Ishikawa (cell line): ENCODE results near the gene NAV2.

Experiments used
- CEBPB ChIP-seq: IDR thresholded peaks from 2 replicates; pipeline ENCODE4 v1.6.1; 2012
- EGR1 ChIP-seq: IDR thresholded peaks from 2 replicates; pipeline ENCODE4 v1.6.1; 2012
- EP300 ChIP-seq: IDR thresholded peaks from 2 replicates; pipeline ENCODE4 v1.6.1; 2012; ENCODE audit warnings: borderline replicate concordance
- FOXM1 ChIP-seq: IDR thresholded peaks from 2 replicates; pipeline ENCODE4 v1.6.1; 2012; ENCODE audit warnings: low read depth, borderline replicate concordance
- NFIC ChIP-seq: IDR thresholded peaks from 2 replicates; pipeline ENCODE4 v1.6.1; 2012
- RAD21 ChIP-seq: IDR thresholded peaks from 2 replicates; pipeline ENCODE4 v1.6.1; 2012; ENCODE audit warnings: low read depth
- TAF1 ChIP-seq: IDR thresholded peaks from 2 replicates; pipeline ENCODE4 v1.6.1; 2012; ENCODE audit warnings: low read depth, mild to moderate bottlenecking
- TCF12 ChIP-seq: IDR thresholded peaks from 2 replicates; pipeline ENCODE4 v1.6.1; 2012; ENCODE audit warnings: low read depth
- TEAD4 ChIP-seq: IDR thresholded peaks from 2 replicates; pipeline ENCODE4 v1.6.1; 2012
- YY1 ChIP-seq: IDR thresholded peaks from 2 replicates; pipeline ENCODE4 v1.6.1; 2012; ENCODE audit warnings: low read depth
- TF ChIP-seq, protein P1 (sequence below): IDR thresholded peaks from 2 replicates; pipeline ENCODE4 v1.6.1; 2012
- TF ChIP-seq, protein P2 (sequence below): IDR thresholded peaks from 2 replicates; pipeline ENCODE4 v1.6.1; 2012; ENCODE audit warnings: low read depth, mild to moderate bottlenecking
- TF ChIP-seq, protein P3 (sequence below): IDR thresholded peaks from 2 replicates; pipeline ENCODE4 v1.6.1; 2012

DNA sequence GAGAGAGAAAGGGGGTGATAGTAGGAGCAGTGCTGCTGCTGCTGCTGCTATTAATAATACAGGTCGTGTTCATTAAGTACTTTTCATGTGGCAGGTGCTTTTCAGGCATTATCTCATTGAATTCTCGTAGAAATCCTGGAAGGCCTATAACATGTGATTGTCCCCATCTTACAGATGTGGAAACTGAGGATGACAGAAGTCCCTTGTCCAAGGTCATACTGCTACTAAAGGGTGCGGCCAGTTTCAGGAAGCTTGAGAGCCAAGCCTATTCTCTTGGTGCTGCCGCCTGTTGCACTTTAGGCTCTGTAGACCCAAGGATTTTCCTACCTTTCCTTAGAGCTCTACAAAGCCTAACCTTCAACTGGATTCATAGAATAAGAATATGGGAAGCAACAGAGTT is 254.3 kb downstream of the NAV2 start:
- TF ChIP-seq EGR1 (no peak), EP300 (no peak), RAD21 (no peak), TAF1 (no peak), CEBPB (no peak), NFIC (no peak), FOXM1 (no peak), TEAD4 (no peak), TCF12 (no peak), YY1 (no peak)
- TF ChIP-seq, protein P1, sequence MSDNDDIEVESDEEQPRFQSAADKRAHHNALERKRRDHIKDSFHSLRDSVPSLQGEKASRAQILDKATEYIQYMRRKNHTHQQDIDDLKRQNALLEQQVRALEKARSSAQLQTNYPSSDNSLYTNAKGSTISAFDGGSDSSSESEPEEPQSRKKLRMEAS = no peak
- TF ChIP-seq, protein P2, sequence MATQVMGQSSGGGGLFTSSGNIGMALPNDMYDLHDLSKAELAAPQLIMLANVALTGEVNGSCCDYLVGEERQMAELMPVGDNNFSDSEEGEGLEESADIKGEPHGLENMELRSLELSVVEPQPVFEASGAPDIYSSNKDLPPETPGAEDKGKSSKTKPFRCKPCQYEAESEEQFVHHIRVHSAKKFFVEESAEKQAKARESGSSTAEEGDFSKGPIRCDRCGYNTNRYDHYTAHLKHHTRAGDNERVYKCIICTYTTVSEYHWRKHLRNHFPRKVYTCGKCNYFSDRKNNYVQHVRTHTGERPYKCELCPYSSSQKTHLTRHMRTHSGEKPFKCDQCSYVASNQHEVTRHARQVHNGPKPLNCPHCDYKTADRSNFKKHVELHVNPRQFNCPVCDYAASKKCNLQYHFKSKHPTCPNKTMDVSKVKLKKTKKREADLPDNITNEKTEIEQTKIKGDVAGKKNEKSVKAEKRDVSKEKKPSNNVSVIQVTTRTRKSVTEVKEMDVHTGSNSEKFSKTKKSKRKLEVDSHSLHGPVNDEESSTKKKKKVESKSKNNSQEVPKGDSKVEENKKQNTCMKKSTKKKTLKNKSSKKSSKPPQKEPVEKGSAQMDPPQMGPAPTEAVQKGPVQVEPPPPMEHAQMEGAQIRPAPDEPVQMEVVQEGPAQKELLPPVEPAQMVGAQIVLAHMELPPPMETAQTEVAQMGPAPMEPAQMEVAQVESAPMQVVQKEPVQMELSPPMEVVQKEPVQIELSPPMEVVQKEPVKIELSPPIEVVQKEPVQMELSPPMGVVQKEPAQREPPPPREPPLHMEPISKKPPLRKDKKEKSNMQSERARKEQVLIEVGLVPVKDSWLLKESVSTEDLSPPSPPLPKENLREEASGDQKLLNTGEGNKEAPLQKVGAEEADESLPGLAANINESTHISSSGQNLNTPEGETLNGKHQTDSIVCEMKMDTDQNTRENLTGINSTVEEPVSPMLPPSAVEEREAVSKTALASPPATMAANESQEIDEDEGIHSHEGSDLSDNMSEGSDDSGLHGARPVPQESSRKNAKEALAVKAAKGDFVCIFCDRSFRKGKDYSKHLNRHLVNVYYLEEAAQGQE = no peak
- TF ChIP-seq, protein P3, sequence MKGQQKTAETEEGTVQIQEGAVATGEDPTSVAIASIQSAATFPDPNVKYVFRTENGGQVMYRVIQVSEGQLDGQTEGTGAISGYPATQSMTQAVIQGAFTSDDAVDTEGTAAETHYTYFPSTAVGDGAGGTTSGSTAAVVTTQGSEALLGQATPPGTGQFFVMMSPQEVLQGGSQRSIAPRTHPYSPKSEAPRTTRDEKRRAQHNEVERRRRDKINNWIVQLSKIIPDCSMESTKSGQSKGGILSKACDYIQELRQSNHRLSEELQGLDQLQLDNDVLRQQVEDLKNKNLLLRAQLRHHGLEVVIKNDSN = no peak
